ENCODE results near the gene HNF4A. TPM values are rescaled to one million over a fixed set of nuclear protein-coding genes. Genes with fewer than 3 reads are reported as not detected.

Gene HNF4A
- total and polyA plus RNA-seq, 2 of the 13 experiments (the other 11 are each of a cell fraction or from before 2014, with no cell fraction given) = 80.9 to 169 TPM

GRCh38 chr20:44401770-44402390 is 46.4 kb downstream of the HNF4A start (continued):
- TF ChIP-seq ZXDC (CRISPR knock-in tag; IDR thresholded peaks at IDR 0.05) (no peak), NR2F6 (IDR thresholded peaks at IDR 0.05) (no peak), NR2F6 (CRISPR knock-in tag; IDR thresholded peaks at IDR 0.05) (0 out of 2 replicates have a peak, but pooled peaks have one; percentile 3), HOXA9 (CRISPR knock-in tag; IDR thresholded peaks at IDR 0.05; ENCODE audit: borderline replicate concordance) (no peak), SNAI1 (CRISPR knock-in tag; IDR thresholded peaks at IDR 0.05; ENCODE audit: borderline replicate concordance) (no peak; the same call in 1 of the 2 replicates), ZNF687 (CRISPR knock-in tag; IDR thresholded peaks at IDR 0.05) (no peak), ZNF142 (CRISPR knock-in tag; IDR thresholded peaks at IDR 0.05) (no peak), ZNF468 (CRISPR knock-in tag; IDR thresholded peaks at IDR 0.05) (no peak), ATF5 (CRISPR knock-in tag; IDR thresholded peaks at IDR 0.05; ENCODE audit: low read depth) (no peak), CREBL2 (CRISPR knock-in tag; IDR thresholded peaks at IDR 0.05; ENCODE audit: borderline replicate concordance) (no peak), ZFP1 (CRISPR knock-in tag; IDR thresholded peaks at IDR 0.05) (no peak), ZNF281 (CRISPR knock-in tag; IDR thresholded peaks at IDR 0.05; ENCODE audit: borderline replicate concordance) (no peak)
